CD4-positive, alpha-beta memory T cell (primary cell): ENCODE measurements around the gene TBX4. TPM values are rescaled to one million over a fixed set of nuclear protein-coding genes. Genes with fewer than 3 reads are reported as not detected.

Experiments
- CTCF ChIA-PET: fragments of 350-600 bp; sonication (Branson Sonifier 250); formaldehyde crosslinking; loops from one replicate; lab custom pipeline; 2021; ENCODE audit warnings: inconsistent platforms; ENCODE audit not compliant: partially characterized antibody; lab: Charles Lee
- POLR2A ChIA-PET: fragments of 350-600 bp; sonication (Branson Sonifier 250); formaldehyde crosslinking; loops from one replicate; lab custom pipeline; 2021; ENCODE audit not compliant: partially characterized antibody; lab: Charles Lee
- DNase-seq, 5 donors: peaks; one replicate each; pipeline versions ENCODE4 v3.0.0 to v3.0.0-alpha.2; 2020 to 2022; ENCODE audit warnings: mixed read lengths in 1 of 5
- H3K27ac ChIP-seq: one replicate; pipeline ENCODE4 v1.7.0; 2013; ENCODE audit warnings: low read depth, low read length
- H3K27me3 ChIP-seq: 2 replicates; pipeline ENCODE4 v1.7.0; 2013; ENCODE audit warnings: mild to moderate bottlenecking, low read length, moderate library complexity; ENCODE audit not compliant: insufficient read depth
- H3K36me3 ChIP-seq: 2 replicates; pipeline ENCODE4 v1.7.0; 2013; ENCODE audit warnings: mild to moderate bottlenecking, low read length, moderate library complexity; ENCODE audit not compliant: insufficient read depth
- H3K4me1 ChIP-seq: 2 replicates; pipeline ENCODE4 v1.7.0; 2013; ENCODE audit warnings: mild to moderate bottlenecking, low read length, moderate library complexity; ENCODE audit not compliant: insufficient read depth
- H3K4me3 ChIP-seq, 2 donors: one replicate each; pipeline ENCODE4 v1.7.0; 2013; ENCODE audit warnings: low read length in 2 of 2, mild to moderate bottlenecking in 1 of 2
- H3K9me3 ChIP-seq, 2 donors: one replicate each; pipeline ENCODE4 v1.7.0; 2013; ENCODE audit warnings: low read length in 2 of 2, control low read depth in 1 of 2; ENCODE audit not compliant: control insufficient read depth in 1 of 2
- H3K27ac Mint-ChIP-seq, 7 donors: one replicate each; pipeline ENCODE4 v1.8.0; 2020 to 2021; ENCODE audit warnings: mixed read lengths in 7 of 7, mild to moderate bottlenecking in 6 of 7, inconsistent platforms in 3 of 7, moderate library complexity in 3 of 7
- H3K27me3 Mint-ChIP-seq, 2 donors: one replicate each; pipeline ENCODE4 v1.8.0; 2020 to 2021; ENCODE audit warnings: mixed read lengths in 2 of 2
- H3K36me3 Mint-ChIP-seq, 2 donors: one replicate each; pipeline ENCODE4 v1.8.0; 2020 to 2021; ENCODE audit warnings: mixed read lengths in 2 of 2, inconsistent platforms in 1 of 2, mild to moderate bottlenecking in 1 of 2
- H3K4me1 Mint-ChIP-seq, 4 donors: one replicate each; pipeline ENCODE4 v1.8.0; 2020 to 2021; ENCODE audit warnings: mixed read lengths in 4 of 4, mild to moderate bottlenecking in 1 of 4
- H3K4me3 Mint-ChIP-seq, 8 donors: one replicate each; pipeline ENCODE4 v1.8.0; 2020 to 2021; ENCODE audit warnings: mixed read lengths in 8 of 8, mild to moderate bottlenecking in 7 of 8, moderate library complexity in 6 of 8, inconsistent platforms in 3 of 8
- H3K9me3 Mint-ChIP-seq, 8 donors: one replicate each; pipeline ENCODE4 v1.8.0; 2020 to 2021; ENCODE audit warnings: mixed read lengths in 8 of 8, mild to moderate bottlenecking in 5 of 8, inconsistent platforms in 3 of 8, moderate library complexity in 1 of 8
- intact Hi-C: fragments of 100-400 bp; cut with micrococcal nuclease; formaldehyde crosslinking; loops from one replicate; pipeline ENCODE4 v1.15.1; 2023
- polyA plus RNA-seq, 2 donors: library from polyadenylated mRNA; unstranded; fragments of 300-500 nt; fragmentation: Illumina TruSeq; gene quantifications; one replicate each; pipeline ENCODE4 v1.2.3, GENCODE V29; 2021
- total RNA-seq, 2 experiments: library from RNA; stranded (reverse); gene quantifications; one replicate each; pipeline ENCODE4 v1.2.3, GENCODE V29; 2021

TBX4 gene
- not detected for total RNA-seq
- polyA plus RNA-seq, result not detected

- peaks cover 43 to 57% of the 10 kb centered on the region in 2 donors for H3K27me3 Mint-ChIP-seq
- Histone ChIP-seq H3K27me3 (peaks cover 22% of the 10 kb centered on the region), H3K4me1 (peaks cover 8% of the 10 kb centered on the region), H3K9me3 (no peaks in the 10 kb centered on the region), H3K27ac (no peak within 1 kb of the TSS), H3K36me3 (no peaks in the 10 kb centered on the region), H3K4me3 (no peak within 1 kb of the TSS)
- H3K4me1 Mint-ChIP-seq, result peaks cover 17 to 41% (median 29%) of the 10 kb centered on the region in 4 donors
- peak within 1 kb of the TSS; percentile 27 to 77 (median 67) for H3K4me3 Mint-ChIP-seq
- CTCF ChIA-PET, result interaction anchor here (0.5 kb wide), 1 partner anchor 481 kb away, joined by 3 read pairs; no protein-coding TSS in a partner anchor
- intact Hi-C loops, result no loop called here
- peaks cover 0 to 5% (median 0%) of the 10 kb centered on the region in 8 donors for H3K9me3 Mint-ChIP-seq
- peaks cover 0 to 3% of the 10 kb centered on the region in 2 donors for H3K36me3 Mint-ChIP-seq
- no peak for DNase-seq
- POLR2A ChIA-PET, result no interaction called here
- no peak within 1 kb of the TSS for H3K27ac Mint-ChIP-seq
These were observed at the start of gene TBX4 for GRCh38 chr17:61452301-61453290. TSS of gene TBX4 (plus strand) at chr17:61452422. CDS start at chr17:61456491, 4,069 bp downstream.

DNA sequence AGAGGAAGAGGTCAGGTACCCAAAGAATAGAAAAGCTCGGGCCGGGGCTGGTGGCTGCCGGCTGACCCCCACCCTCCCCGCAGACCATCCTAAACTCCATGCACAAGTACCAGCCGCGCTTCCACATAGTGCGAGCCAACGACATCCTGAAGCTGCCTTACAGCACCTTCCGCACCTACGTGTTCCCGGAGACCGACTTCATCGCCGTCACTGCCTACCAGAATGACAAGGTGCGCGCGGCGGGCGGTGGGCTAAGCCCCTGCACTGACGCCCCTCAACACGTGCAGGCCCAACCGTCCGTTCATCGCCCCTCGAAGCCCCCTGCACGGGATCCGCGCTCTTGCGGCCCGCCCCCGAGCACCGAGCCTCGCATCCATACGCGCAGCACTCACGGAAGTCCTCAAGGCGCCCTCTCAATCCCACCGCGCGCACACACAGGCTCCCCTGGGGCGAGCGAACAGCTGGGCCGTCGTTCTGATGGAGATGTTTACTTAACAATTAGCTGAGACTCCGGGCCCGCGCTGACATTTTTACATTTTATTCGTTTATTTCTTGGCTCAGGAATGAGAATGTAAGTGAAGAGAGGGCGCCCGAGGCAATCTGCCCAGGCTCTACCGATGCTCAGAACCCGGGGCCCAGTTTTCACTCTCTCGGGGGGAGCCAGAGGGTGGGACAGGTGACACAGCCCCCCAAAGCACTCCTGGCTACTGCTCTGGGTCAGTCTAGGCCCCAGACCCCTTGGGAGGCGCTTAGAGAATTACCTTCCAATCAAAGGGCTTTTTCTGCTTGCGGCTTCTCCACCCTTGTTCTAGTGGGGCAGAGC lies 49.0 kb upstream of the TBX4 start:
- Mint-ChIP-seq H3K27ac (peak overlapping the region in 2 of 7 donors; percentile 29 to 85), H3K27me3 (peaks cover 52 to 53% of the 10 kb centered on the region in 2 donors), H3K4me1 (peaks cover 23 to 62% (median 36%) of the 10 kb centered on the region in 4 donors), H3K9me3 (peaks cover 0 to 6% (median 0%) of the 10 kb centered on the region in 8 donors), H3K4me3 (peak overlapping the region; percentile 71 to 86 (median 78)), H3K36me3 (no peaks in the 10 kb centered on the region)
- Histone ChIP-seq H3K4me3 (no peak overlapping the region), H3K36me3 (no peaks in the 10 kb centered on the region), H3K27ac (no peak overlapping the region), H3K27me3 (peaks cover 65% of the 10 kb centered on the region), H3K9me3 (no peaks in the 10 kb centered on the region), H3K4me1 (peaks cover 51% of the 10 kb centered on the region)
- intact Hi-C loops, result loop anchor here (1.0 kb wide), 1 partner anchor 8 kb away; no protein-coding TSS in a partner anchor
- POLR2A ChIA-PET, result interaction anchor here (0.6 to 1.0 kb wide), 3 partner anchors 9 to 661 kb away, joined by 3 read pairs; no protein-coding TSS in a partner anchor
- CTCF ChIA-PET, result interaction anchor here (1.0 to 2.3 kb wide), 3 partner anchors 9 to 24 kb away, joined by 4 to 7 read pairs (median 6); no protein-coding TSS in a partner anchor
- no peak for DNase-seq

DNA sequence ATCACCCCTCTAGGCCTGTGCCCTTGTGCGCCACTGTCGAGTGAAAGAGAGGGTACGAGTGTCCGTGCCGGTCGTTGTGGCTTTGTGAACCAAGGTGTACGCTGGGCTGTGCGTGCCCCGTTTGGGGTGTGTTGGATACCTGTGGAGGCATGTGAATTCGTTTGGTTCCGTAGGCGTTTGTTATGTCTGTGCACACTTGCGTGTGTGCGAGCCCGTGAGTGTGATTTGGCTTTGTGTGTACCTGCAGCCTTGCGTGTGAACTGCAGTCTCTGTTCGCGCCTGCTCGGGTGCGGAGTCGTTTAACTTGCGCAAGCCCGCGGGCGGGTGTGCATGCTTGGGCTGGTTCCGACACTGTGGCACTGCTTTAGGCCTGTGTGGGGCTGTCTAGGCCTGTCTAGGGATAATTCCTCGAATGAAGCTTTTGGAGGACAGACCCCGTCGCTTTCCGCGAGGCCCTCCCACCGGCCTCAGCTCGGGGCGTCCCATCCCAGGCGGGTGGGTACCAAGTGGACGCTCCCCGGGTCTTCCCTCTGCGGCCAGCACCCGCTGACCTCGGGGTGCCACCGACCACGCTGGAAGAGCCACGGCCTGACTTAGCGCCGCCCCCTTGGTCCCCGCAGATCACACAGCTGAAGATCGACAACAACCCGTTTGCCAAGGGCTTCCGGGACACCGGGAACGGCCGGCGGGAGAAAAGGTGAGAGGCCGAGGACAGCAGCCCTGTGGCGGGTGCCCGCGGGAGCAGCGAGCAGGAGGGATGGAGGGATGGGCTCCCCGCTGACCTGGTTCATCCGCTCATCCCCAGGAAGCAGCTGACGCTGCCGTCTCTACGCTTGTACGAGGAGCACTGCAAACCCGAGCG lies 48.2 kb upstream of the TBX4 start:
- Histone ChIP-seq H3K9me3 (no peaks in the 10 kb centered on the region), H3K27ac (no peak overlapping the region), H3K4me1 (peaks cover 50% of the 10 kb centered on the region), H3K4me3 (no peak overlapping the region), H3K27me3 (peaks cover 72% of the 10 kb centered on the region), H3K36me3 (no peaks in the 10 kb centered on the region)
- POLR2A ChIA-PET, result interaction anchor here (1.0 kb wide), 1 partner anchor 8 kb away, joined by 3 read pairs; no protein-coding TSS in a partner anchor
- H3K27me3 Mint-ChIP-seq, result peaks cover 52% of the 10 kb centered on the region in 2 donors
- peaks cover 20 to 63% (median 35%) of the 10 kb centered on the region in 4 donors for H3K4me1 Mint-ChIP-seq
- no peaks in the 10 kb centered on the region for H3K36me3 Mint-ChIP-seq
- no peak for DNase-seq
- intact Hi-C loops, result loop anchor here (1.0 kb wide), 1 partner anchor 7 kb away; no protein-coding TSS in a partner anchor
- peak overlapping the region in 2 of 7 donors; percentile 29 to 85 for H3K27ac Mint-ChIP-seq
- CTCF ChIA-PET, result interaction anchor here (0.6 to 2.3 kb wide), 4 partner anchors 8 to 23 kb away, joined by 3 to 7 read pairs (median 5); no protein-coding TSS in a partner anchor
- peaks cover 0 to 4% (median 0%) of the 10 kb centered on the region in 8 donors for H3K9me3 Mint-ChIP-seq
- peak overlapping the region; percentile 71 to 86 (median 78) for H3K4me3 Mint-ChIP-seq

DNA sequence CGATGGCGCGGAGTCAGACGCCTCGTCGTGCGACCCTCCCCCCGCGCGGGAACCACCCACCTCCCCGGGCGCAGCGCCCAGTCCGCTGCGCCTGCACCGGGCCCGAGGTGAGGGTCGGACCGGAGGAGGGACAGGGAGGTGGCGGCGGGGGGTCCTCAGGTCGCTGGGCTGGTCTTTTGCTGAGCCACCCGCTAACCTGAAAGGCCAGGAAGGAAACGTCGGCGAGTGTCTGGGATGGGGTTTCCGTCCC lies 47.6 kb upstream of the TBX4 start:
- Mint-ChIP-seq H3K27me3 (peaks cover 51 to 53% of the 10 kb centered on the region in 2 donors), H3K27ac (no peak overlapping the region), H3K4me1 (peaks cover 20 to 63% (median 35%) of the 10 kb centered on the region in 4 donors), H3K4me3 (peak overlapping the region in 6 of 8 donors; percentile 17 to 86 (median 76)), H3K9me3 (peaks cover 0 to 4% (median 0%) of the 10 kb centered on the region in 8 donors), H3K36me3 (no peaks in the 10 kb centered on the region)
- intact Hi-C loops, result no loop called here
- POLR2A ChIA-PET, result no interaction called here
- peaks cover 73% of the 10 kb centered on the region for H3K27me3 ChIP-seq
- CTCF ChIA-PET, result interaction anchor here (0.6 to 1.8 kb wide), 3 partner anchors 9 to 22 kb away, joined by 3 to 7 read pairs (median 4); no protein-coding TSS in a partner anchor
- DNase-seq, result no peak
- H3K9me3 ChIP-seq, result no peaks in the 10 kb centered on the region
- peaks cover 50% of the 10 kb centered on the region for H3K4me1 ChIP-seq
- H3K4me3 ChIP-seq, result no peak overlapping the region
- H3K27ac ChIP-seq, result no peak overlapping the region
- no peaks in the 10 kb centered on the region for H3K36me3 ChIP-seq

DNA sequence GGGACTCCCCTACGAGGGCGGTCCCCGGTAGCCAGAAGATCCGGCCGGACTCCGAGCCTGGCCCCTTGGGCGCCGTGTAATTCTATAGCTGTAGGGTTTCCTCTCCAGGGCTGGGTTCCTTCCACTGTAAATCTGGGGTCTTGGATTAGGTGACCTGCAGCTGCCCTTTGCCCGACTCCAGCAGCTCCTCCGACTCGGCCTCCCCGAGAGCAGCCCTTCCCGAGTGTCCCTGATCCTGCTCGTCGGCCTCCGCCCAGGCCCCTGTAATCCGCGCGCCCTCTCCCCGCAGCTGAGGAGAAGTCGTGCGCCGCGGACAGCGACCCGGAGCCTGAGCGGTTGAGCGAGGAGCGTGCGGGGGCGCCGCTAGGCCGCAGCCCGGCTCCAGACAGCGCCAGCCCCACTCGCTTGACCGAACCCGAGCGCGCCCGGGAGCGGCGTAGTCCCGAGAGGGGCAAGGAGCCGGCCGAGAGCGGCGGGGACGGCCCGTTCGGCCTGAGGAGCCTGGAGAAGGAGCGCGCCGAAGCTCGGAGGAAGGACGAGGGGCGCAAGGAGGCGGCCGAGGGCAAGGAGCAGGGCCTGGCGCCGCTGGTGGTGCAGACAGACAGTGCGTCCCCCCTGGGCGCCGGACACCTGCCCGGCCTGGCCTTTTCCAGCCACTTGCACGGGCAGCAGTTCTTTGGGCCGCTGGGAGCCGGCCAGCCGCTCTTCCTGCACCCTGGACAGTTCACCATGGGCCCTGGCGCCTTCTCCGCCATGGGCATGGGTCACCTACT lies 47.1 kb upstream of the TBX4 start:
- no peaks in the 10 kb centered on the region for H3K36me3 Mint-ChIP-seq
- H3K27me3 Mint-ChIP-seq, result peaks cover 54 to 57% of the 10 kb centered on the region in 2 donors
- no peaks in the 10 kb centered on the region for H3K36me3 ChIP-seq
- no peak overlapping the region for H3K27ac ChIP-seq
- CTCF ChIA-PET, result interaction anchor here (0.6 to 1.8 kb wide), 2 partner anchors 8 to 15 kb away, joined by 3 to 7 read pairs; no protein-coding TSS in a partner anchor
- H3K9me3 ChIP-seq, result no peaks in the 10 kb centered on the region
- H3K4me3 Mint-ChIP-seq, result peak overlapping the region in 6 of 8 donors; percentile 32 to 75 (median 50)
- no peak overlapping the region for H3K27ac Mint-ChIP-seq
- peaks cover 22 to 68% (median 38%) of the 10 kb centered on the region in 4 donors for H3K4me1 Mint-ChIP-seq
- intact Hi-C loops, result no loop called here
- peaks cover 0 to 4% (median 0%) of the 10 kb centered on the region in 8 donors for H3K9me3 Mint-ChIP-seq
- POLR2A ChIA-PET, result interaction anchor here (0.6 kb wide), 1 partner anchor 513 kb away, joined by 3 read pairs; no protein-coding TSS in a partner anchor
- DNase-seq, result no peak
- peaks cover 76% of the 10 kb centered on the region for H3K27me3 ChIP-seq
- no peak overlapping the region for H3K4me3 ChIP-seq
- peaks cover 55% of the 10 kb centered on the region for H3K4me1 ChIP-seq
